Astrocyte of the cerebellum (primary cell): ENCODE data around the gene STUM.

Source experiments
- DNase-seq: peaks from one replicate; pipeline ENCODE4 v3.0.0-alpha.2; 2011; ENCODE audit warnings: low read depth
- H3K4me3 ChIP-seq: 2 replicates; pipeline ENCODE4 v1.5.1; 2011; ENCODE audit warnings: mild to moderate bottlenecking, low read depth, low read length, moderate library complexity
- CTCF ChIP-seq: IDR thresholded peaks from 2 replicates; pipeline ENCODE4 v1.5.1; 2012; ENCODE audit warnings: low read length, low read depth, moderate library complexity, mild to moderate bottlenecking; ENCODE audit errors: missing control alignments
- in situ Hi-C: cut with HindIII; loops from 2 replicates; pipeline ENCODE4 v1.10.0; 2017; ENCODE audit warnings: low sequenced_read_pairs

The STUM gene

GRCh38 chr1:226657895-226658545 lies 109.5 kb downstream of the STUM start:
- H3K4me3 ChIP-seq = no peak overlapping the region
- in situ Hi-C loops = no loop called here
- no peak for DNase-seq
- TF ChIP-seq CTCF = no peak

- no peak for DNase-seq
- in situ Hi-C loops = no loop called here
- H3K4me3 ChIP-seq = no peak overlapping the region
- no peak for TF ChIP-seq CTCF
Measured at GRCh38 chr1:226658546-226659125, 110.1 kb downstream of the STUM start.
